GM23338 (cell line): Measurements from ENCODE around the gene RHOH. TPM values are rescaled to one million over a fixed set of nuclear protein-coding genes. Genes with fewer than 3 reads are reported as not detected.

ENCODE experiments used
- ATAC-seq: fragments of 200-7000 bp; cut with Tn5 transposase; 3 replicates; pipeline ENCODE4 v1.9.1; 2020
- DNase-seq: peaks from one replicate; pipeline ENCODE4 v3.0.0-alpha.2; 2015; ENCODE audit warnings: low spot score
- H2AFZ ChIP-seq: fragments of 200-600 bp; sonication (generic); 2 replicates; pipeline ENCODE4 v1.8.0; 2016; ENCODE audit warnings: antibody characterized with exemption, mild to moderate bottlenecking, moderate library complexity
- H3F3A ChIP-seq: fragments of 200-600 bp; sonication (generic); replicated peaks from 2 replicates; pipeline ENCODE4 v1.8.0; 2017; ENCODE audit warnings: antibody characterized with exemption, mixed run types, low read depth
- H3K27ac ChIP-seq: fragments of 200-600 bp; sonication (generic); 2 replicates; pipeline ENCODE4 v1.6.1; 2016; ENCODE audit warnings: low read depth
- H3K27me3 ChIP-seq: fragments of 200-600 bp; sonication (generic); 2 replicates; pipeline ENCODE4 v1.8.0; 2016; ENCODE audit warnings: mild to moderate bottlenecking, mixed run types, moderate library complexity; ENCODE audit not compliant: insufficient read depth
- H3K36me3 ChIP-seq: fragments of 200-600 bp; sonication (generic); 2 replicates; pipeline ENCODE4 v1.8.0; 2016; ENCODE audit warnings: mild to moderate bottlenecking; ENCODE audit not compliant: insufficient read depth
- H3K4me1 ChIP-seq: fragments of 200-600 bp; sonication (generic); 2 replicates; pipeline ENCODE4 v1.8.0; 2016; ENCODE audit warnings: mild to moderate bottlenecking, moderate library complexity; ENCODE audit not compliant: insufficient read depth
- H3K4me2 ChIP-seq: fragments of 200-600 bp; sonication (generic); 2 replicates; pipeline ENCODE4 v1.7.1; 2017; ENCODE audit warnings: mixed run types
- H3K4me3 ChIP-seq: fragments of 200-600 bp; sonication (generic); 2 replicates; pipeline ENCODE4 v1.6.1; 2016; ENCODE audit warnings: mixed run types
- H3K79me2 ChIP-seq: fragments of 200-600 bp; sonication (generic); replicated peaks from 2 replicates; pipeline ENCODE4 v1.8.0; 2017; ENCODE audit warnings: mild to moderate bottlenecking; ENCODE audit not compliant: insufficient read depth
- H3K9me2 ChIP-seq: fragments of 200-600 bp; sonication (generic); 2 replicates; pipeline ENCODE4 v1.8.0; 2017; ENCODE audit not compliant: insufficient read depth
- H4K20me1 ChIP-seq: fragments of 200-600 bp; sonication (generic); replicated peaks from 2 replicates; pipeline ENCODE4 v1.8.0; 2017; ENCODE audit warnings: mild to moderate bottlenecking; ENCODE audit not compliant: insufficient read depth
- H3K27ac Mint-ChIP-seq: 2 replicates; pipeline ENCODE4 v1.8.0; 2020; ENCODE audit warnings: inconsistent platforms, mild to moderate bottlenecking, moderate library complexity, mixed read lengths
- H3K27me3 Mint-ChIP-seq: 3 replicates; pipeline ENCODE4 v1.8.0; 2022; ENCODE audit warnings: low read depth, mild to moderate bottlenecking, moderate library complexity, mixed read lengths, inconsistent platforms; ENCODE audit not compliant: insufficient read depth, poor library complexity
- H3K36me3 Mint-ChIP-seq: 3 replicates; pipeline ENCODE4 v1.8.0; 2021; ENCODE audit warnings: low read depth, mild to moderate bottlenecking, inconsistent platforms, moderate library complexity, mixed read lengths
- H3K4me1 Mint-ChIP-seq: 3 replicates; pipeline ENCODE4 v1.8.0; 2020; ENCODE audit warnings: mild to moderate bottlenecking, inconsistent platforms, mixed read lengths
- H3K4me3 Mint-ChIP-seq: 3 replicates; pipeline ENCODE4 v1.8.0; 2021; ENCODE audit warnings: moderate library complexity, mild to moderate bottlenecking, inconsistent platforms, mixed read lengths
- H3K9me3 Mint-ChIP-seq: 3 replicates; pipeline ENCODE4 v1.8.0; 2020; ENCODE audit warnings: moderate library complexity, mild to moderate bottlenecking, inconsistent platforms, mixed read lengths
- EZH2 ChIP-seq: fragments of 200-600 bp; sonication (generic); IDR thresholded peaks from one replicate; pipeline ENCODE4 v1.8.0; 2017; ENCODE audit warnings: antibody characterized with exemption, mild to moderate bottlenecking, low read depth; ENCODE audit not compliant: unreplicated experiment
- EZH2phosphoT487 ChIP-seq: fragments of 200-600 bp; sonication (generic); IDR thresholded peaks from one replicate; pipeline ENCODE4 v1.8.1; 2018; ENCODE audit warnings: antibody characterized with exemption; ENCODE audit not compliant: unreplicated experiment
- POLR2AphosphoS5 ChIP-seq: IDR thresholded peaks from 2 replicates; pipeline ENCODE4 v1.6.1; 2016; ENCODE audit warnings: antibody characterized with exemption, low read depth
- ZNF114 ChIP-seq: fragments of 250-450 bp; sonication (Bioruptor Pico); IDR thresholded peaks from 2 replicates; pipeline ENCODE4 v1.5.0; 2020; ENCODE audit warnings: mild to moderate bottlenecking, moderate library complexity
- ZNF331 ChIP-seq: fragments of 250-450 bp; sonication (Bioruptor Pico); IDR thresholded peaks from 2 replicates; pipeline ENCODE4 v1.5.0; 2020; ENCODE audit warnings: low read depth, mild to moderate bottlenecking, moderate library complexity
- polyA plus RNA-seq: library from polyadenylated mRNA; unstranded; fragments of >200 nt; fragmentation: Nextera tagmentation; extraction: Ambion mirVana; gene quantifications from 2 replicates; pipeline ENCODE4 v1.2.1, GENCODE V29; 2016
- total RNA-seq: library from RNA; depleted of rRNA; stranded (reverse); fragments of >200 nt; shearing (Covaris generic); gene quantifications from 2 replicates; pipeline ENCODE4 v1.2.3, GENCODE V29; 2014
- TF ChIP-seq, protein P1 (sequence below), 2 experiments: fragments of 200-600 bp in 1 of 2; sonication (generic) in 1 of 2; conservative IDR thresholded peaks; 2 replicates each; pipeline versions ENCODE4 v1.5.1 to v1.6.1; 2016 to 2017; ENCODE audit warnings: antibody characterized with exemption in 2 of 2, low read depth in 2 of 2, mild to moderate bottlenecking in 2 of 2, moderate library complexity in 1 of 2
- TF ChIP-seq, protein P2 (sequence below): IDR thresholded peaks from one replicate; pipeline ENCODE4 v1.6.1; 2018; ENCODE audit warnings: antibody characterized with exemption; ENCODE audit not compliant: unreplicated experiment

RHOH gene
- total and polyA plus RNA-seq, 2 experiments from 2014 or later, result 2.2 to 3.7 TPM

DNA sequence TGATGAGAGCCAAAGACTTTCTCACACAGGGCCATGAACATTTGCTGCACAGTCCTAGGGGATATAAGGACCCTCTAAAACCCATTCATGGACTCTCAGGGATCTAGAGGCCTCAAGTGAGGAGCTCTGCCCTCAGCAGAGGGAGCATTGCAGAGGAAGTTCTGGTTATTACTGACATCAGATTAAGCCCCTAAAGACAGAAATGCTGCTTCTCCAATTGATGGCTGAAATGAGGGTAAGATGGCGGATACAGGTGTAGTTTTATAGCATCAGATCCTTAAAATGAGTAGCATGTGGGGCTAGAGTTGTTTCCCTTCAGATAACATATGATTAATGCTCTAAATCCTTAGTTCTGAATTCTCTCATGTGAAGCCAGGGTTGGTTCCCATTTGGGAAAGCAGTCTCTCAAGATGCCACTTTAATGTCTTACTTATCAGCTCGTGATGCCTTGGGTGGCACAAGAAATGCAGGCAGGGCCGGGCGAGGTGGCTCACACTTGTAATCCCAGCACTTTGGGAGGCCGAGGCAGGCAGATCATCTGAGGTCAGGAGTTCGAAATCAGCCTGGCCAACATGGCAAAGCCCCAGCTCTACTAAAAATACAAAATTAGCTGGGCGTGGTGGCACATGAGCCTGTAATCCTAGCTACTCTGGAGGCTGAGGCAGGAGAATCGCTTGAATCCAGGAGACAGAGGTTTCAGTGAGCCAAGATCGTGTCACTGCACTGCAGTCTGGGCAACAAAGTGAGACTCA is 7.9 kb downstream of the RHOH start:
- Mint-ChIP-seq H3K36me3 (no peaks in the 10 kb centered on the region), H3K4me3 (no peak overlapping the region), H3K4me1 (peaks cover 24% of the 10 kb centered on the region), H3K27me3 (peaks cover 2% of the 10 kb centered on the region), H3K27ac (no peak overlapping the region), H3K9me3 (no peaks in the 10 kb centered on the region)
- H3K27ac ChIP-seq, result no peak overlapping the region
- H3K79me2 ChIP-seq, result no peaks in the 10 kb centered on the region
- no peak overlapping the region for H2AFZ ChIP-seq
- peaks cover 12% of the 10 kb centered on the region for H3K4me1 ChIP-seq
- no peaks in the 10 kb centered on the region for H3F3A ChIP-seq
- ATAC-seq, result no peak
- no peaks in the 10 kb centered on the region for H3K9me2 ChIP-seq
- no peaks in the 10 kb centered on the region for H3K36me3 ChIP-seq
- TF ChIP-seq EZH2phosphoT487, result no peak
- TF ChIP-seq, protein P1, sequence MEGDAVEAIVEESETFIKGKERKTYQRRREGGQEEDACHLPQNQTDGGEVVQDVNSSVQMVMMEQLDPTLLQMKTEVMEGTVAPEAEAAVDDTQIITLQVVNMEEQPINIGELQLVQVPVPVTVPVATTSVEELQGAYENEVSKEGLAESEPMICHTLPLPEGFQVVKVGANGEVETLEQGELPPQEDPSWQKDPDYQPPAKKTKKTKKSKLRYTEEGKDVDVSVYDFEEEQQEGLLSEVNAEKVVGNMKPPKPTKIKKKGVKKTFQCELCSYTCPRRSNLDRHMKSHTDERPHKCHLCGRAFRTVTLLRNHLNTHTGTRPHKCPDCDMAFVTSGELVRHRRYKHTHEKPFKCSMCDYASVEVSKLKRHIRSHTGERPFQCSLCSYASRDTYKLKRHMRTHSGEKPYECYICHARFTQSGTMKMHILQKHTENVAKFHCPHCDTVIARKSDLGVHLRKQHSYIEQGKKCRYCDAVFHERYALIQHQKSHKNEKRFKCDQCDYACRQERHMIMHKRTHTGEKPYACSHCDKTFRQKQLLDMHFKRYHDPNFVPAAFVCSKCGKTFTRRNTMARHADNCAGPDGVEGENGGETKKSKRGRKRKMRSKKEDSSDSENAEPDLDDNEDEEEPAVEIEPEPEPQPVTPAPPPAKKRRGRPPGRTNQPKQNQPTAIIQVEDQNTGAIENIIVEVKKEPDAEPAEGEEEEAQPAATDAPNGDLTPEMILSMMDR (conservative IDR thresholded peaks at IDR 0.05; ENCODE audit: low read depth in 2 of 2), result no peak
- no peak for TF ChIP-seq POLR2AphosphoS5
- TF ChIP-seq, protein P2, sequence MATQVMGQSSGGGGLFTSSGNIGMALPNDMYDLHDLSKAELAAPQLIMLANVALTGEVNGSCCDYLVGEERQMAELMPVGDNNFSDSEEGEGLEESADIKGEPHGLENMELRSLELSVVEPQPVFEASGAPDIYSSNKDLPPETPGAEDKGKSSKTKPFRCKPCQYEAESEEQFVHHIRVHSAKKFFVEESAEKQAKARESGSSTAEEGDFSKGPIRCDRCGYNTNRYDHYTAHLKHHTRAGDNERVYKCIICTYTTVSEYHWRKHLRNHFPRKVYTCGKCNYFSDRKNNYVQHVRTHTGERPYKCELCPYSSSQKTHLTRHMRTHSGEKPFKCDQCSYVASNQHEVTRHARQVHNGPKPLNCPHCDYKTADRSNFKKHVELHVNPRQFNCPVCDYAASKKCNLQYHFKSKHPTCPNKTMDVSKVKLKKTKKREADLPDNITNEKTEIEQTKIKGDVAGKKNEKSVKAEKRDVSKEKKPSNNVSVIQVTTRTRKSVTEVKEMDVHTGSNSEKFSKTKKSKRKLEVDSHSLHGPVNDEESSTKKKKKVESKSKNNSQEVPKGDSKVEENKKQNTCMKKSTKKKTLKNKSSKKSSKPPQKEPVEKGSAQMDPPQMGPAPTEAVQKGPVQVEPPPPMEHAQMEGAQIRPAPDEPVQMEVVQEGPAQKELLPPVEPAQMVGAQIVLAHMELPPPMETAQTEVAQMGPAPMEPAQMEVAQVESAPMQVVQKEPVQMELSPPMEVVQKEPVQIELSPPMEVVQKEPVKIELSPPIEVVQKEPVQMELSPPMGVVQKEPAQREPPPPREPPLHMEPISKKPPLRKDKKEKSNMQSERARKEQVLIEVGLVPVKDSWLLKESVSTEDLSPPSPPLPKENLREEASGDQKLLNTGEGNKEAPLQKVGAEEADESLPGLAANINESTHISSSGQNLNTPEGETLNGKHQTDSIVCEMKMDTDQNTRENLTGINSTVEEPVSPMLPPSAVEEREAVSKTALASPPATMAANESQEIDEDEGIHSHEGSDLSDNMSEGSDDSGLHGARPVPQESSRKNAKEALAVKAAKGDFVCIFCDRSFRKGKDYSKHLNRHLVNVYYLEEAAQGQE, result no peak
- H3K4me2 ChIP-seq, result no peak overlapping the region
- no peak overlapping the region for H3K4me3 ChIP-seq
- DNase-seq, result no peak
- no peaks in the 10 kb centered on the region for H4K20me1 ChIP-seq
- no peaks in the 10 kb centered on the region for H3K27me3 ChIP-seq

DNA sequence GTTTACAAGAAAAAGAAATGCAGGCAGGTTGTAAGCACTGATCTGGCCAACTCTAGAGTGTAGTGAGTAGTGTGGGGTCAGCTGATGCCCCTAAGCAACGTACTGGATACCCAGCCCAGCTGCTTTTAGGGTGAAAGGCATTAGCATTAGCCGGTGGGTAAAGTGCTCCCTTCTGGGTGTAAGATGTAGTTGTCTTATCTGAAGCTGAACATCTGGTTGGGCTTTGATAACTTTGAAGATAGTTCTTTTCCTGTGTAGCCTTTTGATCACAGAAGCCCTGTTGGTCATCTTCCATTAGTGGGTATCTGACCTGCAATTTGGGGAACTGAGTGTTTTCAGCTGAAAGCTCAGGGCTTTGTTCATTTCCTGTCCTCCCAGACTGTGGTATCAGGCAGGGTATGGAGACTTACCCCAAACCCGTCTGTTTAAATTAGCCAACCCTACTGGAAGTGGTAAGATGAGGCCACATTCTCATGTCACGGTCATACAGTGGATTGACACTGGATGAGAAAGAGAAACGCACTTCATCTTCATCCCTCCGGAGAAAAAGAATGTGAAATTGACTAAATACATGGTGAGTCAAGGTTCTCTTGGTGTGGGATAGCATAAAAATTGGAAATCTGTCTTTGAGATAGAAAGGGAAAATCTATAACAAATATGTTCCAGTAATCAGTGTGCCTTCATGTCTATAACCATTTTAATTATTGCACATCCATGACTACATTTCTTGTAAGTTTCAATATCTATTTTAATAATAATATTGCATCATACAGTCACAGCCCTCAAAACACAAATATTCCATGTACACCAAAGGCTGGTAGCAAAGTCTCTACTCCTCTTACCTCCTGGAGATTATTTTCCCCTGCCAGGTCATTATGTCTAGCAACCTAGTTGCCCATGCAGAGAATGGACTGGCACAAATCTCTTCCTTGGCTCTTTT is 8.7 kb downstream of the RHOH start:
- ATAC-seq (no peak), DNase-seq (no peak)
- Mint-ChIP-seq H3K4me1 (peaks cover 15% of the 10 kb centered on the region), H3K27me3 (peaks cover 2% of the 10 kb centered on the region), H3K4me3 (no peak overlapping the region), H3K27ac (peak overlapping the region; percentile 5; the same call in 1 of the 2 replicates), H3K9me3 (no peaks in the 10 kb centered on the region), H3K36me3 (no peaks in the 10 kb centered on the region)
- Histone ChIP-seq H3K4me3 (no peak overlapping the region), H3K27ac (no peak overlapping the region), H3K79me2 (no peaks in the 10 kb centered on the region), H3K27me3 (no peaks in the 10 kb centered on the region), H3K4me2 (no peak overlapping the region), H3F3A (no peaks in the 10 kb centered on the region), H3K9me2 (no peaks in the 10 kb centered on the region), H3K36me3 (no peaks in the 10 kb centered on the region), H4K20me1 (no peaks in the 10 kb centered on the region), H2AFZ (no peak overlapping the region; the same call in 1 of the 2 replicates), H3K4me1 (peaks cover 4% of the 10 kb centered on the region)
- TF ChIP-seq, protein P2, result no peak
- TF ChIP-seq ZNF331 (CRISPR knock-in tag) (no peak), ZNF114 (no peak), EZH2 (no peak)
